ENCODE results near the gene EDC4. TPM values are rescaled to one million over a fixed set of nuclear protein-coding genes. Genes with fewer than 3 reads are reported as not detected.

Gene EDC4
- total RNA-seq, 2 donors from 2014 or later = 58.6 to 96.5 TPM

- TF ChIP-seq, protein P1, sequence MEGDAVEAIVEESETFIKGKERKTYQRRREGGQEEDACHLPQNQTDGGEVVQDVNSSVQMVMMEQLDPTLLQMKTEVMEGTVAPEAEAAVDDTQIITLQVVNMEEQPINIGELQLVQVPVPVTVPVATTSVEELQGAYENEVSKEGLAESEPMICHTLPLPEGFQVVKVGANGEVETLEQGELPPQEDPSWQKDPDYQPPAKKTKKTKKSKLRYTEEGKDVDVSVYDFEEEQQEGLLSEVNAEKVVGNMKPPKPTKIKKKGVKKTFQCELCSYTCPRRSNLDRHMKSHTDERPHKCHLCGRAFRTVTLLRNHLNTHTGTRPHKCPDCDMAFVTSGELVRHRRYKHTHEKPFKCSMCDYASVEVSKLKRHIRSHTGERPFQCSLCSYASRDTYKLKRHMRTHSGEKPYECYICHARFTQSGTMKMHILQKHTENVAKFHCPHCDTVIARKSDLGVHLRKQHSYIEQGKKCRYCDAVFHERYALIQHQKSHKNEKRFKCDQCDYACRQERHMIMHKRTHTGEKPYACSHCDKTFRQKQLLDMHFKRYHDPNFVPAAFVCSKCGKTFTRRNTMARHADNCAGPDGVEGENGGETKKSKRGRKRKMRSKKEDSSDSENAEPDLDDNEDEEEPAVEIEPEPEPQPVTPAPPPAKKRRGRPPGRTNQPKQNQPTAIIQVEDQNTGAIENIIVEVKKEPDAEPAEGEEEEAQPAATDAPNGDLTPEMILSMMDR (IDR thresholded peaks at IDR 0.05) = no peak
- intact Hi-C loops (cut with DNase I) = no loop called here
Measured at GRCh38 chr16:67846063-67846319, 26.9 kb upstream of the EDC4 start.

DNA sequence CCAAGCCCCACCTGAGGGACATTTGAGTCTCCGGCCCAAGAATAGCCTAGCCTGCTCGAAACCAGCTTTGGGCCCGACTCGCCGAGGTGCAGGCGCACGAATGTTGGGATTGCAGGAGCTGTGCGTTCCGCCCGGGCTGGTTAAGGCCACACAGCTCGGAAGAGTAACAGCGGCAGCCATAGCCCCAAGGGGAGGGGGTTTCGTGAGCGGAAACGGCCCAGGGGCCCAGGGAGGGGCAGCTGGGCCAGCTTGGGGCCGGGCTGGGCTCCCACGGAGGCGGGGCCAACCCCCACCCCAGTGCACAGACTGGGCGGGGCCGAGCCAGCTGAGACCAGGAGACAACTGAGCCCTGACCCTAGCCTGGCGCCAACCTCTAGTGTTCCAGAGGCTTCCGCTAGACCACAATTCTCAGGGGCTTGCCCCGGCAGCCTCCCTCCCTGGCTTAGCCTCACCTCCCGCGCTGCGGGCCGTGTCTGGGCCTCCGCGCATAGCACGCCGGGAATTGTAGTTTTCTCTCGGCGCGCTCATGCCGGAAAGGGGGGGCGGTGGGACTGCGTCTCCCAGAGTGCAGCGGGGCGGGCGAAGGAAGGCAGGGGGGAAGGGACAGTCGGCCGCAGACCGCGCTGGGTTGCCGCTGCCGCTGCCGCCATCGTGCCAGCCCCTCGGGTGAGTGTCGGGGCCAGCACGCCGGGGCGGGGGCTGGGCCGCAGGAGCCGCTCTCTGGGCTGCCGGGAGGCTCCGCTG lies 26.4 kb upstream of the EDC4 start, which contains the start of gene NUTF2:
Gene NUTF2 (plus strand): TSS at position 614 of the 744 bp plus-strand sequence. CDS start 18,198 bp downstream, outside the sequence.
- DNase-seq = peak; percentile 96
- Histone ChIP-seq H3K27ac (peak within 1 kb of the TSS; percentile 89), H3K9ac (ENCODE audit: low read depth in 2 of 2, low read length in 2 of 2) (peak within 1 kb of the TSS; percentile 75 to 97), H3K9me3 (no peaks in the 10 kb centered on the region), H3K36me3 (no peaks in the 10 kb centered on the region), H3K4me1 (peaks cover 33% of the 10 kb centered on the region), H3K4me3 (peak within 1 kb of the TSS; percentile 76), H3K27me3 (no peaks in the 10 kb centered on the region)
- TF ChIP-seq, protein P1 (IDR thresholded peaks at IDR 0.05) = no peak
- intact Hi-C loops (cut with DNase I) = no loop called here

More at GRCh38 chr16:67846063-67846319, 26.9 kb upstream of the EDC4 start:
- peak overlapping the region; percentile 74 to 97 for H3K9ac ChIP-seq (ENCODE audit: low read depth in 2 of 2, low read length in 2 of 2)
- peaks cover 33% of the 10 kb centered on the region for H3K4me1 ChIP-seq
- H3K36me3 ChIP-seq = no peaks in the 10 kb centered on the region
- peak overlapping the region; percentile 76 for H3K4me3 ChIP-seq
- peak overlapping the region; percentile 89 for H3K27ac ChIP-seq
- no peaks in the 10 kb centered on the region for H3K27me3 ChIP-seq
- H3K9me3 ChIP-seq = no peaks in the 10 kb centered on the region
- no peak for DNase-seq

DNA sequence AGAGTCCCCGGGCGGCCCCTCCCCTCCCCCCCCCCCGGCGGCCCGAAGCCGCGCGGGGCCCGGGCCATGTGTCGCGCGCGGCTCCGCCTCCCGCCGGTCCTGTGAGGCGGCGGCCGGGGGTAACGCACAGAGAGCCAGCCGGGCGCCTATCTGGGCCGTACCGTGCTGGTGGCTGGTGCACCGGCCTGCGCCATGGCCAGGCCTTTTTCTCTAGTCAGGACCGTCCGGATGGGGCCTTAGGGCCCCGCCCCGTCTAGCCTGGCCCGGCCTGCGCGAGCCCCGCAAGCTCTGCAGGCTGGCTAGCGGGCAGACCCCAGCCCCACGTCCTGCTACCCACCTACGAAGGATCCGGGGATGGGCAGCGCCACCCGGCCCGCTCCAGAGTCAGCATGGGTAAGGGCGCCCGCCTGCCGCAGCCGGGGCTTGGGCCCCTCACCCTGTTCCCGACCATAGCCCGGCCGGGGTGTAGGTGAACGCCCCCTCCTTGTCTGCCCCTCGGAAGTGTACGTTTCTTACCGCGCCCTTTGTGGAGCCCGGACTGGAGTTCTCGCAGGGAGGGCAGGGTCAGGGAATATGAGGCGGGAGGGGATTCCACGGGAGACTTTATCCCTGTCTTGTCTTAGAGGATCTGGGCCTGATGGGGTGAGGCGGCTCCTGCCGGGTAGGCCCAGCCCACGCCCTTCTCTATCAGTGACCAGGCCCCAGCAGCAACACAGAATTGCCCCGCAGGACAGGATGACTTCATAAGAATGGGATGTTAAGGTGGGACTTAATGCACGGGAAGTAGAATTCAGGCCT lies 25.6 kb upstream of the EDC4 start, which contains the start of gene CENPT:
Gene CENPT (minus strand): TSS at position 630 of the 798 bp plus-strand sequence. CDS start 13,834 bp downstream, outside the sequence.
- Histone ChIP-seq H3K27me3 (no peaks in the 10 kb centered on the region), H3K27ac (peak within 1 kb of the TSS; percentile 89), H3K9ac (ENCODE audit: low read depth in 2 of 2, low read length in 2 of 2) (peak within 1 kb of the TSS; percentile 75 to 97), H3K36me3 (no peaks in the 10 kb centered on the region), H3K4me1 (peaks cover 33% of the 10 kb centered on the region), H3K9me3 (no peaks in the 10 kb centered on the region), H3K4me3 (peak within 1 kb of the TSS; percentile 76)
- intact Hi-C loops (cut with DNase I) = no loop called here
- DNase-seq = peak; percentile 44
- TF ChIP-seq, protein P1 (IDR thresholded peaks at IDR 0.05) = no peak

DNA sequence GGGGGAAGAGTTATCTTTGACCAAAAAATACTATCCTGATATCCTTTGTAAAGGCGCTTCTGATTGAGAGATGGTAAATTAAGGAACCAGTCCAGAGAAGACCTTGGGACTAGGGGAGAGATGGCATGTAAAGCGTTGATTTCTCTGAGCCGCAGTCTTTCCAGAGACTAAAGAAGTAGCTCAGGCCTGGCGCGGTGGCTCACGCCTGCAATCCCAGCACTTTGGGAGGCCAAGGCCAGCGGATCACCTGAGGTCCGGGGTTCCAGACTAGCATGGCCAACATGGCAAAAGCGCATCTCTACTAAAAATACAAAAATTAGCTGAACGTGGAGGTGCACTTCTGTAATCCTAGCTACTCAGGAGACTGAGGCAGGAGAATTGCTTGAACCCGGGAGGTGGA lies 24.7 kb upstream of the EDC4 start:
- H3K27me3 ChIP-seq = no peaks in the 10 kb centered on the region
- DNase-seq = no peak
- peak overlapping the region; percentile 89 for H3K27ac ChIP-seq
- intact Hi-C loops (cut with DNase I) = no loop called here
- peaks cover 33% of the 10 kb centered on the region for H3K4me1 ChIP-seq
- no peaks in the 10 kb centered on the region for H3K36me3 ChIP-seq
- H3K4me3 ChIP-seq = peak overlapping the region; percentile 76
- TF ChIP-seq, protein P1 (IDR thresholded peaks at IDR 0.05) = no peak
- H3K9ac ChIP-seq (ENCODE audit: low read depth in 2 of 2, low read length in 2 of 2) = peak overlapping the region; percentile 20 to 91
- H3K9me3 ChIP-seq = no peaks in the 10 kb centered on the region

DNA sequence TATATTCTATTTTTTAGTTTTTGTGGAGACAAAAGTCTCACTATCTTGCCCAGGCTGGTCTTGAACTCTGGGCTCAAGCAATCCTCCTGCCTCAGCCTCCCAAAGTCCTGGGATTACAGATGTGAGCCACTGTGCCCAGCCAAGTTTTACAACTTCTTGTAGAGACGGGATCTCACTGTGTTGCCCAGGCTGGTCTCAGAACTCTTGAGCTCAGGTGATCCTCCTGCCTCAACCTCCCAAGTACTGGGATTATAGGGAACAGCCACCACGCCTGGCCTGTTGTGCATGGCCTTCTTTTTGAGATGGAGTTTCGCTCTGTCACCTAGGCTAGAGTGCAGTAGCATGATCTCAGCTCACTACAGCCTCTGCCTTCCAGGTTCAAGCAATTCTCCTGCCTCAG lies 19.2 kb upstream of the EDC4 start:
- no peaks in the 10 kb centered on the region for H3K36me3 ChIP-seq
- H3K9ac ChIP-seq (ENCODE audit: low read depth in 2 of 2, low read length in 2 of 2) = no peak overlapping the region
- intact Hi-C loops (cut with DNase I) = no loop called here
- H3K4me1 ChIP-seq = peaks cover 15% of the 10 kb centered on the region
- no peaks in the 10 kb centered on the region for H3K27me3 ChIP-seq
- no peaks in the 10 kb centered on the region for H3K9me3 ChIP-seq
- no peak for DNase-seq
- no peak overlapping the region for H3K4me3 ChIP-seq
- no peak overlapping the region for H3K27ac ChIP-seq
- TF ChIP-seq, protein P1 (IDR thresholded peaks at IDR 0.05) = no peak

Measured in colonic mucosa (tissue), 4 donors.